ENCODE measurements around the gene DPH5.

DPH5 gene

DNA sequence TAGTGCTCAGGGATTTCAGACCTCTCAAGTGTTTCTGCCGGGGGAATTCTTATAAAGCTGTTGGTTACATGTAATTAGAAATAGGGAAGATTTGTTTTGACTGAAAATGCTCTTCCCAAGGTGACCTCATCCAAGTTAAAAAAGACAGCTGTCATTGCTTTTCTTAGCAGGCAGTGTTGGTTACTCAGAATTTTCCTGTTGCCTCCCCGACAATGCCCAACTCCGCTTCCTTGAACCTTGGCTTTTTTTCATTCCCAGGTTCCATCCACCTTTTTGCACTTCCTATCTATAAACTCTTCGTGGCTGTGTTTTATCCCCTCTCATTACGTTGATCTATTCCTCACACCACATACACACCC lies 825 bp upstream of the DPH5 start:
- Histone ChIP-seq H3K79me2 (ENCODE audit: insufficient read depth, low read length) (peaks cover 54% of the 10 kb centered on the region), H3K4me2 (ENCODE audit: low read depth, low read length, poor library complexity, severe bottlenecking) (peak overlapping the region; percentile 64), H3K9me2 (replicated peaks; ENCODE audit: insufficient read depth, low read length) (no peaks in the 10 kb centered on the region), H3K4me3 (ENCODE audit: insufficient read depth, low read length, poor library complexity, severe bottlenecking) (peak overlapping the region; percentile 91), H3K27ac (ENCODE audit: low read depth, low read length) (no peak overlapping the region), H3K36me3 (ENCODE audit: low read length) (peaks cover 9% of the 10 kb centered on the region; the same call in 1 of the 2 replicates), H3F3A (ENCODE audit: insufficient read depth) (0 out of 2 replicates have a peak, but pooled peaks cover 5% of the 10 kb centered on the region), H3K9me3 (ENCODE audit: insufficient read depth, low read length) (no peaks in the 10 kb centered on the region), H4K20me1 (ENCODE audit: low read depth, low read length) (no peaks in the 10 kb centered on the region), H3K9ac (ENCODE audit: low read length) (peak overlapping the region; percentile 85), H3K27me3 (ENCODE audit: low read length) (no peaks in the 10 kb centered on the region), H2AFZ (ENCODE audit: low read depth, low read length, severe bottlenecking) (peak overlapping the region; percentile 85)
- TF ChIP-seq, protein P1, sequence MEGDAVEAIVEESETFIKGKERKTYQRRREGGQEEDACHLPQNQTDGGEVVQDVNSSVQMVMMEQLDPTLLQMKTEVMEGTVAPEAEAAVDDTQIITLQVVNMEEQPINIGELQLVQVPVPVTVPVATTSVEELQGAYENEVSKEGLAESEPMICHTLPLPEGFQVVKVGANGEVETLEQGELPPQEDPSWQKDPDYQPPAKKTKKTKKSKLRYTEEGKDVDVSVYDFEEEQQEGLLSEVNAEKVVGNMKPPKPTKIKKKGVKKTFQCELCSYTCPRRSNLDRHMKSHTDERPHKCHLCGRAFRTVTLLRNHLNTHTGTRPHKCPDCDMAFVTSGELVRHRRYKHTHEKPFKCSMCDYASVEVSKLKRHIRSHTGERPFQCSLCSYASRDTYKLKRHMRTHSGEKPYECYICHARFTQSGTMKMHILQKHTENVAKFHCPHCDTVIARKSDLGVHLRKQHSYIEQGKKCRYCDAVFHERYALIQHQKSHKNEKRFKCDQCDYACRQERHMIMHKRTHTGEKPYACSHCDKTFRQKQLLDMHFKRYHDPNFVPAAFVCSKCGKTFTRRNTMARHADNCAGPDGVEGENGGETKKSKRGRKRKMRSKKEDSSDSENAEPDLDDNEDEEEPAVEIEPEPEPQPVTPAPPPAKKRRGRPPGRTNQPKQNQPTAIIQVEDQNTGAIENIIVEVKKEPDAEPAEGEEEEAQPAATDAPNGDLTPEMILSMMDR (IDR thresholded peaks at IDR 0.05; ENCODE audit: insufficient read depth, low read length, poor library complexity, severe bottlenecking), result no peak
- TF ChIP-seq EZH2phosphoT487 (conservative IDR thresholded peaks at IDR 0.05; ENCODE audit: low read length), result no peak

- Histone ChIP-seq H3K9ac (ENCODE audit: low read length) (peak overlapping the region; percentile 85), H3F3A (ENCODE audit: insufficient read depth) (0 out of 2 replicates have a peak, but pooled peaks cover 5% of the 10 kb centered on the region), H3K9me3 (ENCODE audit: insufficient read depth, low read length) (no peaks in the 10 kb centered on the region), H2AFZ (ENCODE audit: low read depth, low read length, severe bottlenecking) (peak overlapping the region; percentile 85), H3K4me2 (ENCODE audit: low read depth, low read length, poor library complexity, severe bottlenecking) (peak overlapping the region; percentile 64), H3K4me3 (ENCODE audit: insufficient read depth, low read length, poor library complexity, severe bottlenecking) (peak overlapping the region; percentile 91), H3K27ac (ENCODE audit: low read depth, low read length) (peak overlapping the region; percentile 0; the same call in 1 of the 2 replicates), H3K79me2 (ENCODE audit: insufficient read depth, low read length) (peaks cover 46% of the 10 kb centered on the region), H3K36me3 (ENCODE audit: low read length) (peaks cover 9% of the 10 kb centered on the region; the same call in 1 of the 2 replicates), H3K27me3 (ENCODE audit: low read length) (no peaks in the 10 kb centered on the region), H3K9me2 (replicated peaks; ENCODE audit: insufficient read depth, low read length) (no peaks in the 10 kb centered on the region), H4K20me1 (ENCODE audit: low read depth, low read length) (no peaks in the 10 kb centered on the region)
- TF ChIP-seq, protein P1 (IDR thresholded peaks at IDR 0.05; ENCODE audit: insufficient read depth, low read length, poor library complexity, severe bottlenecking), result no peak
- no peak for TF ChIP-seq EZH2phosphoT487 (conservative IDR thresholded peaks at IDR 0.05; ENCODE audit: low read length)
Observed at GRCh38 chr1:101025283-101025656, 314 bp downstream of the DPH5 start.

- H3K9me2 ChIP-seq (replicated peaks; ENCODE audit: insufficient read depth, low read length), result no peaks in the 10 kb centered on the region
- H4K20me1 ChIP-seq (ENCODE audit: low read depth, low read length), result no peaks in the 10 kb centered on the region
- H3K27me3 ChIP-seq (ENCODE audit: low read length), result no peaks in the 10 kb centered on the region
- H3K4me3 ChIP-seq (ENCODE audit: insufficient read depth, low read length, poor library complexity, severe bottlenecking), result no peak overlapping the region
- no peak for TF ChIP-seq EZH2phosphoT487 (conservative IDR thresholded peaks at IDR 0.05; ENCODE audit: low read length)
- TF ChIP-seq, protein P1 (IDR thresholded peaks at IDR 0.05; ENCODE audit: insufficient read depth, low read length, poor library complexity, severe bottlenecking), result no peak
- H3K9ac ChIP-seq (ENCODE audit: low read length), result no peak overlapping the region
- no peaks in the 10 kb centered on the region for H3K9me3 ChIP-seq (ENCODE audit: insufficient read depth, low read length)
- peaks cover 24% of the 10 kb centered on the region; the same call in 1 of the 2 replicates for H3K36me3 ChIP-seq (ENCODE audit: low read length)
- H2AFZ ChIP-seq (ENCODE audit: low read depth, low read length, severe bottlenecking), result no peak overlapping the region
- H3F3A ChIP-seq (ENCODE audit: insufficient read depth), result 0 out of 2 replicates have a peak, but pooled peaks cover 5% of the 10 kb centered on the region
- no peak overlapping the region for H3K27ac ChIP-seq (ENCODE audit: low read depth, low read length)
- H3K4me2 ChIP-seq (ENCODE audit: low read depth, low read length, poor library complexity, severe bottlenecking), result no peak overlapping the region
- peaks cover 19% of the 10 kb centered on the region for H3K79me2 ChIP-seq (ENCODE audit: insufficient read depth, low read length)
Observed at GRCh38 chr1:101022294-101022693, 3.3 kb downstream of the DPH5 start.

All from SU-DHL-6 (cell line).